GM19328 (cell line): ENCODE measurements around the gene CDCA3.

Source experiments
- ATAC-seq: cut with Tn5 transposase; IDR thresholded peaks from one replicate; pipeline ENCODE4 v1.9.1; 2021; ENCODE audit warnings: mild to moderate bottlenecking, moderate library complexity; ENCODE audit not compliant: unreplicated experiment

CDCA3 gene

GRCh38 chr12:6822426-6823135 lies 28.5 kb downstream of the CDCA3 start:
- ATAC-seq = no peak

- no peak for ATAC-seq
These were observed 29.3 kb downstream of the CDCA3 start, which contains the start of gene GPR162 for GRCh38 chr12:6821591-6822425. Gene GPR162, plus strand, starts transcription at chr12:6821821. Its CDS starts 2,078 bp downstream, at chr12:6823899.

- ATAC-seq = no peak
These were observed 30.9 kb downstream of the CDCA3 start for GRCh38 chr12:6820166-6820565.

- no peak for ATAC-seq
These were observed 31.7 kb downstream of the CDCA3 start for GRCh38 chr12:6819106-6820030.

GRCh38 chr12:6818645-6819044 lies 32.4 kb downstream of the CDCA3 start:
- no peak for ATAC-seq

GRCh38 chr12:6818222-6818621 lies 32.9 kb downstream of the CDCA3 start:
- ATAC-seq = no peak

GRCh38 chr12:6817662-6818157 lies 33.4 kb downstream of the CDCA3 start:
- ATAC-seq = no peak

- no peak for ATAC-seq
These were observed 34.0 kb downstream of the CDCA3 start for GRCh38 chr12:6817098-6817497.

GRCh38 chr12:6816598-6816997 lies 34.5 kb downstream of the CDCA3 start:
- no peak for ATAC-seq

GRCh38 chr12:6813363-6813762 lies 37.7 kb downstream of the CDCA3 start:
- ATAC-seq = no peak

GRCh38 chr12:6810758-6811157 lies 40.3 kb downstream of the CDCA3 start:
- no peak for ATAC-seq

GRCh38 chr12:6809056-6809455 lies 42.0 kb downstream of the CDCA3 start:
- no peak for ATAC-seq

- no peak for ATAC-seq
These were observed 43.9 kb downstream of the CDCA3 start for GRCh38 chr12:6807170-6807569.

- ATAC-seq = no peak
These were observed 51.9 kb downstream of the CDCA3 start for GRCh38 chr12:6799147-6799546.
